GM10266 (cell line): ENCODE data around the gene ITPK1.

Experiments used
- DNase-seq: peaks from one replicate; pipeline ENCODE4 v3.0.0; 2012; ENCODE audit errors: extremely low spot score
- TF ChIP-seq, protein P1 (sequence below): IDR thresholded peaks from 2 replicates; pipeline ENCODE4 v1.5.1; 2012; ENCODE audit warnings: mild to moderate bottlenecking, low read depth; ENCODE audit not compliant: control insufficient read depth, insufficient read depth; ENCODE audit errors: missing control alignments

ITPK1 gene

DNA sequence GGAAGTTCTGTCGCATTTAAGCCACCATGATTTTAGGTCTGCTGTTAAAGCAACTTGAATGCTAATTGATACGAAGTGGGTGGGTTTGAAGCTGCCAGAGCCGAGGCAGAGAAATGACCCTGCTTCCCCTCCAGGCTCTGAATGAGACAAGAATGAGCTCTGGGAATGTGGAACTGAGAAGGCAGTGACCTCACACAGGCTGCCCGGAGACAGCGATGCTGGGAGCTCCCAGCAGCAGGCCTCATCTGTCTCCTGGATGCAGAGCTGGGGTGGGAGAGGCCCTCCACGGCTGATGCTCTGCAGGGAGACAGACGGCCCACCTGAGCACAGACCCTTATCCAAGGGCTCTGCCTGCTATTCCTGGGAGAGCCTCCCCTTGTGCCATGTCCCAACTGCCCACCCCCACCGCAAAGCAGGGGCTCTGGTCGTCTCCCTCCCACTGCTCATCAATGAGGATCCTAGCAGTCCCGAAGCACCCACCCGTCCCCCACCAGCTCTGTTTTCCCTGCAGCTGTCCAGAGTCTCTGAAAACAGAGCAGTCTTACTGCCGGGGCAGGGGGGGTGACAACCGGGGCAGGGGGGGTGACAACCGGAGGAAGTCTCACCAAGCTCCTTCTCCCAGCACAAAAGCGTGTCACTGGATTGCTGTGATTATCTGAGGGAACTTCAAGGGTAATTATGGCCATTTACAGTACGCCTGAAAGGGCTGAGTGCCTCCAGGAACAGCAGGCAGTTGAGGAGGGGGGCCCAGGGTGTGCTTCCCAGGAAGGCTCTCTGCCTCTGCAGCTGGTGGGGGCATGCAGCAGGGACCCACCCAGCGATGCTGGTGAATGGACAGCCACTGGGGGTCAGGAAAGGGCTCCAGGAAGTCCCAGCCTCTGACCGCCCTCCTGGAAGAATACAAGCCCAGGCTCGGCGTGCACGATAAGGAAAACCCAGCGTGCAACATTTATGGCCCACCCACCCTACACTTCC lies 125.0 kb downstream of the ITPK1 start:
- TF ChIP-seq, protein P1, sequence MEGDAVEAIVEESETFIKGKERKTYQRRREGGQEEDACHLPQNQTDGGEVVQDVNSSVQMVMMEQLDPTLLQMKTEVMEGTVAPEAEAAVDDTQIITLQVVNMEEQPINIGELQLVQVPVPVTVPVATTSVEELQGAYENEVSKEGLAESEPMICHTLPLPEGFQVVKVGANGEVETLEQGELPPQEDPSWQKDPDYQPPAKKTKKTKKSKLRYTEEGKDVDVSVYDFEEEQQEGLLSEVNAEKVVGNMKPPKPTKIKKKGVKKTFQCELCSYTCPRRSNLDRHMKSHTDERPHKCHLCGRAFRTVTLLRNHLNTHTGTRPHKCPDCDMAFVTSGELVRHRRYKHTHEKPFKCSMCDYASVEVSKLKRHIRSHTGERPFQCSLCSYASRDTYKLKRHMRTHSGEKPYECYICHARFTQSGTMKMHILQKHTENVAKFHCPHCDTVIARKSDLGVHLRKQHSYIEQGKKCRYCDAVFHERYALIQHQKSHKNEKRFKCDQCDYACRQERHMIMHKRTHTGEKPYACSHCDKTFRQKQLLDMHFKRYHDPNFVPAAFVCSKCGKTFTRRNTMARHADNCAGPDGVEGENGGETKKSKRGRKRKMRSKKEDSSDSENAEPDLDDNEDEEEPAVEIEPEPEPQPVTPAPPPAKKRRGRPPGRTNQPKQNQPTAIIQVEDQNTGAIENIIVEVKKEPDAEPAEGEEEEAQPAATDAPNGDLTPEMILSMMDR: no peak
- no peak for DNase-seq

DNA sequence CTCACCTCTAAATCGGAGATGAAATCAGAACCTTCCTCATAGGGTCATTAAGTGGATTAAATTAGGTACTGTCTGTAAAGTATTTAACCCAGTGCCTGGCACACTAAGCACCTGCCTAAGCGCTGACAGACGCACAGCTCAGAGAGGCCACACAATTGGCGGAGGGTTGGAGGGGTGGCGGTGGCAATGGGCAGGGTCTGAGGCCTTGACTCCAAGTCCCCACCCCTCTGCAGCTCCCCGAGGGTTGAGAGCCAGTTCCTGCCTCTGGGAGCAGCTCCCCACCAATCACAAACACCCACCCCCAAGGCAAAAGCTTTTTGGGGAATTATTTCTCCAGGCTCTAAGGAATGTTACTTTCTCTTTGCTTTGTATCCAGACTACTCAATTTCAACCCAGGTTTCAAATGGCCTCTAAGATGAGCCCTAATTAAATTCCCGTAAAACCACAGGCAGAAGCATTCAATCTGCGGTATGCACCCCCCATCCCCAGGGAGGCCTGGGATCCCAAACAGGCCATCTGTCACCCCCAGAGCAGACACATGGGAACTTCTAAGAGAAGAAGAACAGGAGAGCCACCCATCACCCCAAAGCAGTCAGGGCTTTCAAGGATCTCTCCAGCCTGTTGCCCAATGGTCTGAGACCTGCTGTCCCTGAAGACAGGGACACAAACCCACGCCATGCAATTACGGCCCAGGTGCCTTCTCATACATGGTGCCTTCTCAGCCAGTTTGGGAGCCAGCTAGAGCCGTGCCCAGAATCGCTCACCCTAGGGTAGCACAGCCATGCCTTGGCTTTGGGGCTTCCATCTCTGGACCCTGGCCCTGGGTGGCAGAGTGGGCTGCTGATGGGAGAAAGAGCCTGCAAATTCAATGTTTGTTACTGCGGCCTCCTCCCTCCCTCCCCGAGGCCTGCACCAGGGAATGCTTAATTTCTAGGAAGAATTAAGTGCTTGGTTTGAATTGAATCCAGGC lies 126.7 kb downstream of the ITPK1 start:
- TF ChIP-seq, protein P1: no peak
- DNase-seq: no peak

DNA sequence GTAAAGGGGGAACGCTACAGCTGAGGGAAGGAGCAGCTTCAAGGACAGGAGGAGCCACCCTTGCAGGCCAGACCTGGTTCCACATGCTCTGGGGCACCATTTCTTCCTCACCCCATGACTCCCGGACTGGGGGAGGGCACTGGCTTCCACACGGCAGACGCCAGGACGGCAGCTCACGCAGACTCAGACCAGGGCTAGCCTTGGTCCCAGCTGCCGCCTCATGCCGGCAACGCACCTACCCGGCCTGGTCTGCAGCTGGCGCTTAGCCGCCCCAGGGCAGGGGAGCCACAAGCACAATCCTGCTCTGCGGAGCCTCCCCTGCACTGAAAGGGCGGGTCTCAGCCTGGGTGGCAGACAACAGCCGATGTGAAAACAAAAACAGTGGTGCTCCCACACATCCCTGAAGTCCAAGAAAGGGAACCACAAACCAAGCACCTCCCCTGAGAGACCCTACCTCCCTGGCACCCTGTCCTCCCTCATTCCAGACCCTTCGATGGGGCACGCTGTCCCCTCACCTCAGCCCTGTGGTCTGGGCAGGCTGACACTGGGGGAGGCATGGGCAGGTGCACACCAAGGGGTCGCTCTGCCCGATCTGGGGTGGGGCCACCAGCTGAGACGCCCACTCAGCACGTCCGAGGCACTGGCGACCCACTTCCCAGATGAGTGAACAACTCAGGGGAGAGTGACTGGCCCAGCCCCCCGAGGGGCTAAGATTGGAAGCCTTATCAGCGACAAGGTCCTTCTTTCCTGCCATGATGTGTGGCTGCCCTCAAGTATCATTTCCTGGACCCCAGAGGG lies 127.8 kb downstream of the ITPK1 start:
- TF ChIP-seq, protein P1: no peak
- no peak for DNase-seq

DNA sequence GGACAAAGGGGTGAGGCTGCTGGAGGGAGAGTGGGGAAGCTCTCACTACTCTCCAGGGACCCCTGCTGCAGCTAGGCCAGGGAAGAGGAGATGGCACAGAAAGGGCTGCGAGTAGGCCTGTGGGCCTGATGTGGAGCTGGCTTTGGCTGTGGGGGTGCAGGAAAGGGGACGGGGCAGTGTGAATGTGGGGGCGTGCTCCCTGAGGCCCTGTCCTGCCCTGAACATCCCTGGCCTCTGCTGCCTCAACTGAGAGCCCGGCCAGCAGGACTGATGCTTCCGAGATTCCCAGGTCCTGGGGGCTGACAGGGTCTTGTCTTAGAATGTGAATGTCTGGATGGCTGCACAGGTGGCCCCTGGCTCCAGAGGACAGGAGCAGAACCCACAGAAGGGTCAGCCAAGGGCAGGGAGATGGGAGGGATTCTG lies 128.6 kb downstream of the ITPK1 start:
- DNase-seq: no peak
- TF ChIP-seq, protein P1: no peak

DNA sequence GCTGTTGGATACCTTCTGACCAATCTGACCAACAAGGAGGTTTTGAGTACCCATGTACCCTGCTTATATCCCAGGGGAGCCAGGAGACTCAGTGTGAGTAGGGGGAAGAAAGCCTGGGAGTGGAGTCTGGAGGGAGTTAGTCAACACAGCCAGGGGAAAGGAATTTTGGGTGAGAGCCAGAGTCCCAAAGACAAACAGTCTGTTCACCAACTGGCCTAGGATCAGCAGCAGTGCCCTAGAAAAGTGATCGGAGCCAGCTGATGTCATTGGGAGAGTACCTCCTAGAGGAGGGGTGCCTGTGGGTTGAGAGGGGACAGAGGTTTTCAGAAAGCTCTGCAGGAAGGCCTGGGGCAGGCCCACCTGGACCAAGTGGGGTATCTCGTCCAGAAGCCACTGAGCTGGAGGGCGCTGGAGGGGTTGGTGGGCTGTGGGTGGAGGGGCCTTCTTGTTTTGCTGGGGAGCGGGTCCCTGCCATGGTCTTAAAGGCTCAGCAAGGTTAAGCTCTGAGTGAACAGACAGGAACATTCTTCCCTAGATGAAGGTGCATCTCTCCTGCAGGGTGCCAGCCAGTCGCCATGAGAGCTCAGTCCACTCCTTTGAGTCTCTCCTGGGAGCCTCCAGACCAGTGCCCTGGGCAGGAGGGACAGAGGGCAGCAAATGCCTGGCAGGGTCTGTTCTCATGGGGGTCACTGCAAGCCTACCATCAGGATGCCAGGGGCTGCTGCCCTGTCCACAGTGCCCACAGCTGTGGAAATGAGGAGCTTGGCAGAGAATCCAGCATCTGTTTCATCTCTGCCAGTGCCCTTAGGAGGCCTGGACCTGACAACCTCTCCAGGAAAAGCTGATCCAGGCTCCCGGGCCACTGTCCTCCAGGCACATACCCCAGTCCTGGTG lies 129.2 kb downstream of the ITPK1 start:
- TF ChIP-seq, protein P1: no peak
- no peak for DNase-seq

DNA sequence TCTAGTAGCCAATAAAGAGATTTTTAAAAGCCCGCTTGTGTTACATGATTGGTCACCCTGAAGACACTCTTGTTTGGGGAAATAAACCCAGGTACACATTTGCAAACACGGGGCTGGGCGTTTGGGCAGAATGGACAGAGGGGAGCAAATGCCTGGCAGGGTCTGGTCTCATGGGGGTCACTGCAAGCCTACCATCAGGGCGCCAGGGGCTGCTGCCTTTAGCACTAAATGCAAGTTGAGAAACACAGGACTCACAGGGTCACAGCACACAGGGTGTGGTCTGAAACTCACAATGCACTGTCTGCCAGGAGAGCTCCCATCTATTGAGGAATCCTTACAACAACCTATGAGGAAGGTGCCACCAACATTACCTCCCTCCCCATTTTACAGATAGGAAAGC lies 130.2 kb downstream of the ITPK1 start:
- TF ChIP-seq, protein P1: no peak
- DNase-seq: no peak
